Mucosa of rectum (tissue), 2 donors: ENCODE results near the gene FGF4.

Source experiments
- H3K27ac ChIP-seq, 2 donors: one replicate each; pipeline ENCODE4 v1.7.0; 2013; ENCODE audit warnings: inconsistent platforms in 2 of 2, low read depth in 2 of 2, low read length in 2 of 2
- H3K27me3 ChIP-seq, 2 donors: one replicate each; pipeline ENCODE4 v1.7.0; 2013; ENCODE audit warnings: low read length in 2 of 2; ENCODE audit not compliant: control insufficient read depth in 2 of 2, insufficient read depth in 2 of 2
- H3K36me3 ChIP-seq, 2 donors: one replicate each; pipeline ENCODE4 v1.7.0; 2013; ENCODE audit warnings: low read length in 2 of 2; ENCODE audit not compliant: control insufficient read depth in 2 of 2, insufficient read depth in 2 of 2
- H3K4me1 ChIP-seq, 2 donors: one replicate each; pipeline ENCODE4 v1.7.0; 2013; ENCODE audit warnings: low read length in 2 of 2, mild to moderate bottlenecking in 1 of 2; ENCODE audit not compliant: control insufficient read depth in 2 of 2, insufficient read depth in 2 of 2
- H3K4me3 ChIP-seq, 2 donors: one replicate each; pipeline ENCODE4 v1.7.0; 2013; ENCODE audit warnings: low read length in 2 of 2
- H3K9ac ChIP-seq, 2 donors: one replicate each; pipeline ENCODE4 v1.7.0; 2013; ENCODE audit warnings: low read length in 2 of 2, low read depth in 1 of 2, mild to moderate bottlenecking in 1 of 2
- H3K9me3 ChIP-seq, 2 donors: one replicate each; pipeline ENCODE4 v1.7.0; 2013; ENCODE audit warnings: low read length in 2 of 2; ENCODE audit not compliant: control insufficient read depth in 2 of 2
- donor health status: healthy.
- donor health status: Normal muscosa, but diverticular disease.

Gene FGF4

DNA sequence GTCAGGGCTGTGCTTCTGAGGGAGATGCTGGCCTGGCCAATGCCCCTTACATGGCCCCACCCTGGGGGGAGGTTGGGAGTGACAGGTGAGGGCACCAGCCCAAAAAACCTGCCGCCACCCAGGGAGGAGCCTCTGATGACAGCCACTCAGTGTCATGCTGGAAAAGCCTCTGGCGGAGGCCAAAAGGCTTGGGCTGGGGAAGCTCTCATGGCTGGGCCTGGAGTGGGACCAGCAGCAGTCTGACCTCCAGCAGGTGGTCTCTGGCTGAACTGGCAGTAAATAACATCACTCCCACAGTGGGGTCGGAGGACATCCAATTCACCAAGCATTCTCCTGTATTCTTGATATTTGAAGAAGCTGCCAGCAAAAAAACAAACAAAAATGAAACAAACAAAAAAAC lies 24.0 kb upstream of the FGF4 start:
- Histone ChIP-seq H3K27ac (no peak overlapping the region), H3K36me3 (no peaks in the 10 kb centered on the region), H3K27me3 (peaks cover 3% of the 10 kb centered on the region in 2 donors), H3K9ac (no peak overlapping the region), H3K4me1 (no peaks in the 10 kb centered on the region), H3K4me3 (no peak overlapping the region), H3K9me3 (no peaks in the 10 kb centered on the region)

DNA sequence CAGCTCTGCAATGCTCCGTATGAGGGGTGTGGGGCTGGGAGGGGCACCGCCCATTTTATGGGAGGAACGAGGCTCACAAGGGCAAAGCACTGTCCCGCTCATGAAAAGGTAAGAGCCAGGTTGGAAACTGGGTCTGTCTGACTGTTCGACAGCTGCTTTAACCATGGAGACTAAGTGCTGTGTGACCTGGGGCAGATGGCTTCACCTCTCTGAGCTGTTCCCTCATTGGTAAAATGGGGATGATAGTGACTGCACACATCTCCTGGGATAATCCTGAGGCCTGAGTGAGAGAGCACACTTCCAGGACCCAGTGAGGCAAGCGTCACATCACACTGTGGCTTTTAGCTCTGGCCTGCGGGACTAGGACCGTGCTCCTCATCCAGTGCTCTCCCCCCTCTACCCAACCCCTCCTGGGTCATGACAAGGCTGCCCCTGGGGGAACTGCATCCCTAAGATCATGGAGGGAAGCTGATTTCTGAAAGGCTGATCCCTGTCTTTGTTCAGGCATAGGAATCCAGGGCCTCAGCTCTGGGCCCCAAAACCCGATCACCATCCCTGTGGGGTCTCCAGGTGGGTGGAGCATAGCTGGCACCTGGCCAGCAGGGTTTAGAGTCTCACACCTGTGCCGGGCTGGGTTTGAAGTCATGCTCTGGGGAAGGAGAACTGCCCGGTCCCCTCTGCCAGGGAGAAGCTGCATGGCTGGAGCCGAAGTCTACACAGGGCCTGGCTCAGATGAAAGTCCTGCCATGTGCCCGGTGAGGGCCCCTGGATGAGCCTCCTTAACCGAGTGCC lies 22.8 kb upstream of the FGF4 start:
- Histone ChIP-seq H3K4me1 (no peaks in the 10 kb centered on the region), H3K27ac (no peak overlapping the region), H3K9me3 (no peaks in the 10 kb centered on the region), H3K4me3 (no peak overlapping the region), H3K27me3 (peaks cover 3% of the 10 kb centered on the region in 2 donors), H3K36me3 (no peaks in the 10 kb centered on the region), H3K9ac (no peak overlapping the region)

DNA sequence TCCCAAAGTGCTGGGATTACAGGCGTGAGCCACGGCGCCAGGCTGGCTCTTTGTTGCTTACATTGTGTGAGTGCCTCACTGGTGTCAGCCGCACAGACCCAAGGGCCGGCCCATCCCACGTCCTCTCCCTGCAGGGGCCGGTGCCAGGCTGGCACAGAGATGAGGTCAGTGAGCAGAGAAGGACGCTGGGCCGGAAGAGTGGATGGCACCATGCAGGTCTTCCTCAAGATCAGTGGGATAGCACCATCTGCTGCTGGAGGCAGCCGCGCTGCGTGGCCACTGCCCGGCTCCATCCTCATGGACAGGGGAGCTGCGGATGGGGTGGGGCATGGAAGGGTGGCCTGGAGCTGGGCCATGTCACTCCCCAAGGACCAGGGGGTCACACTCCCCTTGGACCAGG lies 22.0 kb upstream of the FGF4 start:
- no peak overlapping the region for H3K4me3 ChIP-seq
- no peak overlapping the region for H3K9ac ChIP-seq
- H3K27ac ChIP-seq: no peak overlapping the region
- H3K9me3 ChIP-seq: no peaks in the 10 kb centered on the region
- no peaks in the 10 kb centered on the region for H3K36me3 ChIP-seq
- H3K4me1 ChIP-seq: no peaks in the 10 kb centered on the region
- peaks cover 3% of the 10 kb centered on the region in 2 donors for H3K27me3 ChIP-seq

DNA sequence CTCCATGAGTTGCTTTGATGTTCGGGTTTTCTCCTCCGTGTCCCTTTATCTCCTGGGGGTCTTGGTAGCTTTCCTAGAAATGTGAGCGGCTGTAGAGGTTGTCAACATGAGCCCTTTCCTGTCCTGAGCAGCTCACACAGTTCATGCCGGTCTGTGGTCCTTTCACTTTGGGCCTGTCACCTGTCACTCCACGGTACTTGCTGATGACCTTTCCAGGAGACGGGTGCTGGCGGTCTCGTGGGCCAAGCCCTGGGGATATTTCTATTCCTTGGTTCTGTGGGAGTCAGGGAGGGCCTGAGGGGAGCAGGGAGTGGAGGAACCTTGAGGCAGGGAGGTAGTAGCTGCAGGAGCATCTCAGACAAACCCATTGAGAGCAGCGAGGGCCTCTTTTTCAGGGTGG lies 20.9 kb upstream of the FGF4 start:
- Histone ChIP-seq H3K4me3 (no peak overlapping the region), H3K4me1 (no peaks in the 10 kb centered on the region), H3K9me3 (no peaks in the 10 kb centered on the region), H3K27me3 (peaks cover 3% of the 10 kb centered on the region in 2 donors), H3K36me3 (no peaks in the 10 kb centered on the region), H3K9ac (no peak overlapping the region), H3K27ac (no peak overlapping the region)

DNA sequence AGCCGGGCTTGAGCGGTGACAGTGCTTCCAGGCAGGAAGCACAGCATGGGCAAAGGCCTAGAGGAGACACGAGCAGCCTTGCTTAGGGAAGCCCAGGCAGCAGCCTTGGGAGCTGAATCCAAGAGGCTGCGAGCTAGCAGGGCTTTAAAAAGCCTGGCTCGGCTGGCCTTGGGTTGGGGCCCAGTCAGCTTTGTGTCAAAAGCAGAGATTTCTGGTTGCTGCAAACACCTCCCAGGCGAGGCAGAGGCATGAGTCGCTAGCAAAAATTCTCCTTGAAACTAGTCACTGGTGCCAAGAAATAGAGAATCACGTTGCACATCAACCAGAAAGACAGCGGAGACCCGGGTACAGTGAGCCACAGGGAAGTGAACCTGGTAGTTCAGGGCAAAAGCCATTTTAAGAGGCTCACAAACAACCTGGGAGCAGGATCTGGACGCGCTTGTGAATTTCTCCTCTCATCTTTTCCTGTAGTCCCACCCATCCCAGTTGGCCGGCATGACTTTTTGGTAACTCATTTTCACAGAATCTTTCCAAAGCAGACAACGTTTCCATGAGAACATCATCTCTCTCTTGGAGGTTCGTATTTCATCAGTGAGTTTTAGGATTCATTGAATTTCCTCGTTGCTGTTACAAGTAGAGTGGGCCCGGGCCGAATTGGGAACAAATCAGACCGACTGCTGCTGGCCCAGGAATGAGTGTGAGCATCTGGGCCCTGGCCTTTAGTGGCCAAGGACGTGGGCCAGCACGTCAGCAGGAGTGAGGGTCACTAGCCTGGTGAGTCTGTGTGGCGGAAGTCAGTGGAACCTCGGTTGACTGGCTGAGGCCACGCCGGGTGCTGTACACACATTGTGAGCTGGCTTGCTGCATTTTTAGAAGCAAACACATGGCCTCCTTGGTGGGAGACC lies 16.4 kb upstream of the FGF4 start:
- H3K9me3 ChIP-seq: no peaks in the 10 kb centered on the region
- no peak overlapping the region for H3K27ac ChIP-seq
- H3K27me3 ChIP-seq: peaks cover 0 to 3% of the 10 kb centered on the region in 2 donors
- H3K9ac ChIP-seq: no peak overlapping the region
- H3K36me3 ChIP-seq: no peaks in the 10 kb centered on the region
- H3K4me3 ChIP-seq: no peak overlapping the region
- no peaks in the 10 kb centered on the region for H3K4me1 ChIP-seq

DNA sequence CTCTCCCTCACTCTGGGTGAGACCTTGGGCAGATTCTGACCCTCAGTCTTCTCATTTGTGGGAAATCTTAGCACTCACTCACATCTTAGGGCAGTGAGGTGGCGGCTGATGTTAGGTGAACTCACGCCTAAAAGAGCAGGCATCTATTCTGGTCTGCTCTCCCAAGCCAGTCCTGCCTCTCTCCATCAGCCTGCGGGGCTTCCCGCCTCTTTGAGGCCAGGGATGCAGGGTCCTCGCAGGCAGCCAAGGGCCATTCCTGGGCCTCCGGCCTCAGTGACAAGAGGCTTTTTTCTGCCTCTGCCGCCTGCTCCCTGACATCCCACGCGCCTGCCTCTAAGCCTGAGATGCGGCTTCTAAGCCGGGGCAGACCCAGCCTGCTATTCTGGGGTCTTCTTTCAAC lies 13.8 kb upstream of the FGF4 start:
- H3K4me1 ChIP-seq: no peaks in the 10 kb centered on the region
- H3K4me3 ChIP-seq: no peak overlapping the region
- no peak overlapping the region for H3K27ac ChIP-seq
- H3K9me3 ChIP-seq: no peaks in the 10 kb centered on the region
- H3K27me3 ChIP-seq: peaks cover 0 to 3% of the 10 kb centered on the region in 2 donors
- no peak overlapping the region for H3K9ac ChIP-seq
- H3K36me3 ChIP-seq: no peaks in the 10 kb centered on the region

DNA sequence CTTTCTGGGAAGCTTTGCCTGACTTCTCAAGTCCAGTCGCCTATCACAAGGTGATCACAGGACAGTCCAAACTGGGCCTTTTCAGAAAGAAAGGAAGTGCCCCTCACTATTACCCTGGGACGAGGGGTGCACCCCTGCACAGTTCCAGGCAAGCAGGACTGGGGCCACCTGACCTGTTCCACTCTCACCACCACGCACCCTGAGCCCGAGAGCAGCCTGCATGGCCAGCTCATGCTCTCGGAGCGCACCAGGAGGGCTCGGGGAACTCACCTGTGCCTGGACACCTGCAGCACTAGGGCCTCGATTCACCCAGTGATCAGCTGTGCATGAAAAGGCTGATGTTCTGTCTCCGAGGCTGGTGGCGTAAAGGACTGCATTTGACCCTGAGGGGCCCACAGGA lies 12.8 kb upstream of the FGF4 start:
- no peak overlapping the region for H3K27ac ChIP-seq
- H3K4me1 ChIP-seq: no peaks in the 10 kb centered on the region
- no peak overlapping the region for H3K4me3 ChIP-seq
- peaks cover 0 to 3% of the 10 kb centered on the region in 2 donors for H3K27me3 ChIP-seq
- H3K36me3 ChIP-seq: no peaks in the 10 kb centered on the region
- H3K9me3 ChIP-seq: no peaks in the 10 kb centered on the region
- H3K9ac ChIP-seq: no peak overlapping the region

DNA sequence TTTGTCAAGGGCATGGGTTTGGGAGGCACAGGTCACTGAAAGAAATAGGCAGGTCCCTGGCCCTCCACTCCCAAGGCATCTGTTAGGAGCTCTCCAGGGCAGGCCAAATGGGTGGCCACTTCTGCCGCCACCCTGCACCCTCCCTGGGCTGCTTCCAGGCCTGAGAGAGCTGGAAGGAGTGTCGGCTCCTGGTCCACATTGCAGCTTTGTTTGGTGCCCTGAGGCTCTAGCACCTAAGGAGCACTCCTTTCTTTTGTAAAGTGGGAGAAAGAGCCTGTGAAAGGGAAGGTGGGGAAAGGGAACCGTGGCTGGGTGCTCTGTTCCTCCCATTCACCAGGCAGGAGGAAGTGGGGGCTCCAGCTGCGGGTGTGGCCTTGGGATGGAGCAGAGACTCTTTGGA lies 12.3 kb upstream of the FGF4 start:
- no peaks in the 10 kb centered on the region for H3K4me1 ChIP-seq
- H3K9ac ChIP-seq: no peak overlapping the region
- no peaks in the 10 kb centered on the region for H3K9me3 ChIP-seq
- no peak overlapping the region for H3K4me3 ChIP-seq
- H3K27ac ChIP-seq: no peak overlapping the region
- no peaks in the 10 kb centered on the region for H3K36me3 ChIP-seq
- peaks cover 0 to 3% of the 10 kb centered on the region in 2 donors for H3K27me3 ChIP-seq

DNA sequence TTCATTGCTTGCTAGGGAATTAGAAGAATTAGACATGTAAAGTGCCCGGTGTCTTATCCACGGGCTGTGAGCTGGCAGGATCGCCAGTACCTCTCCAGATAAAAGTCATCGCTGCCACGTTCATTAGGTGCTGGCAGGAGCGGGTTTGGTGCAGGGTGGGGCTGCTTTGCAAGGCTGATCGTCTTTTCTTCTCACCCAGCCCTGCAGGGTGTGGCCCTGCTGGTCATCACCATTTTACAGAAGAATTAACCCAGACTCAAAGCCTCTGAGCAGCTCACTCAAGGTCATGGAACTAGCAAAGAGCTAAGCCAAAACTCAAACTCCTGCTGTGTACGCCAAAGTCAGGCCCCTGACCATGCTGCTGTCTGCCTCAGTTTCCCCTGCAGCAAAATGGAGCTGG lies 6.1 kb upstream of the FGF4 start:
- H3K27ac ChIP-seq: no peak overlapping the region
- no peaks in the 10 kb centered on the region for H3K36me3 ChIP-seq
- no peaks in the 10 kb centered on the region for H3K4me1 ChIP-seq
- H3K9me3 ChIP-seq: no peaks in the 10 kb centered on the region
- H3K9ac ChIP-seq: no peak overlapping the region
- H3K4me3 ChIP-seq: no peak overlapping the region
- H3K27me3 ChIP-seq: peaks cover 0 to 6% of the 10 kb centered on the region in 2 donors

DNA sequence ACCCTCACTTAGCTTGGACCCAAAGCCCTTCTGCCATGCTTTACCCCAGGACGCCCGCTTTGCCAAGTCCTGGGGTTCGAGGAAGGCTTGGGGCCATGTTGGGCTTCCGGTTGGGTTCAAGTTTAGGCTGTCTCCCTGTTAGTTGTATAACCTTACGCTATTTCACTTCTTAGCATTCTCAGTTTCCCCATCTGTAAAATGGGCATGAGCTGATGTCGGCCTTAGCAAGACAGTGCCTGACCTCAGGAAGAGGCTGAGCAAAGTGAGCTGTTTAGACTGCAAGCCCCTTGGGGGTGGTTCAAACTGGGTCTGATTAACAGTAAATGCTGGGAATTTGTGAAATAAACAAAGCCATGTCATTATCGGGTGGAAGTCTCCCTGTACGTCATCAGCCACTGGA lies 3.2 kb upstream of the FGF4 start:
- Histone ChIP-seq H3K9me3 (no peaks in the 10 kb centered on the region), H3K4me1 (no peaks in the 10 kb centered on the region), H3K27me3 (peaks cover 9 to 18% of the 10 kb centered on the region in 2 donors), H3K9ac (no peak overlapping the region), H3K4me3 (no peak overlapping the region), H3K27ac (no peak overlapping the region), H3K36me3 (no peaks in the 10 kb centered on the region)
